Skeletal muscle cell (primary cell): ENCODE data around the gene MRTO4.
"Not testable (repeated sequence)": the region's sequence is repeated elsewhere in the genome, so short reads cannot be mapped to it uniquely, and the experiment has no call there.

Experiments used
- DNase-seq: peaks from one replicate; pipeline ENCODE4 v3.0.0-alpha.2; 2010; ENCODE audit warnings: low read depth
- H3K4me3 ChIP-seq: 2 replicates; pipeline ENCODE4 v1.5.1; 2011; ENCODE audit warnings: low read depth, mild to moderate bottlenecking, control low read depth, low read length, moderate library complexity

Gene MRTO4

GRCh38 chr1:19268445-19268844 lies 16.8 kb downstream of the MRTO4 start:
- H3K4me3 ChIP-seq = no peak overlapping the region
- DNase-seq = no peak

- not testable (repeated sequence) for DNase-seq, H3K4me3 ChIP-seq
These were observed 18.1 kb downstream of the MRTO4 start for GRCh38 chr1:19269427-19270342.

- DNase-seq = not testable (repeated sequence)
These were observed 18.7 kb downstream of the MRTO4 start for GRCh38 chr1:19270343-19270730.

GRCh38 chr1:19272064-19272463 lies 20.5 kb downstream of the MRTO4 start:
- no peak for DNase-seq
- no peak overlapping the region for H3K4me3 ChIP-seq

More at GRCh38 chr1:19270343-19270730, 18.7 kb downstream of the MRTO4 start:
- H3K4me3 ChIP-seq = not testable (repeated sequence)

GRCh38 chr1:19273106-19273843 lies 21.7 kb downstream of the MRTO4 start:
- DNase-seq = no peak
- H3K4me3 ChIP-seq = no peak overlapping the region

GRCh38 chr1:19273844-19274531 lies 22.4 kb downstream of the MRTO4 start:
- DNase-seq, H3K4me3 ChIP-seq: not testable (repeated sequence)

GRCh38 chr1:19274636-19275035 lies 23.0 kb downstream of the MRTO4 start:
- no peak for DNase-seq
- H3K4me3 ChIP-seq = no peak overlapping the region

- DNase-seq = no peak
- H3K4me3 ChIP-seq = no peak overlapping the region
These were observed 32.3 kb downstream of the MRTO4 start for GRCh38 chr1:19283891-19284290.

- no peak for DNase-seq
- no peak overlapping the region for H3K4me3 ChIP-seq
These were observed 33.3 kb downstream of the MRTO4 start for GRCh38 chr1:19284881-19285280.

- H3K4me3 ChIP-seq, DNase-seq: not testable (repeated sequence)
These were observed 33.8 kb downstream of the MRTO4 start for GRCh38 chr1:19285366-19285765.

GRCh38 chr1:19285807-19286206 lies 34.2 kb downstream of the MRTO4 start:
- not testable (repeated sequence) for DNase-seq, H3K4me3 ChIP-seq

- no peak for DNase-seq
- H3K4me3 ChIP-seq = no peak overlapping the region
These were observed 36.0 kb downstream of the MRTO4 start for GRCh38 chr1:19287436-19288185.

GRCh38 chr1:19288324-19289241 lies 37.0 kb downstream of the MRTO4 start, which contains the start of gene AKR7A3:
Gene AKR7A3, minus strand, starts transcription at chr1:19288770. Its CDS starts 61 bp downstream, at chr1:19288709.
- not testable (repeated sequence) for DNase-seq
- peak within 1 kb of the TSS; percentile 28 for H3K4me3 ChIP-seq

GRCh38 chr1:19289244-19289643 lies 37.6 kb downstream of the MRTO4 start:
- H3K4me3 ChIP-seq = no peak overlapping the region
- DNase-seq = no peak

GRCh38 chr1:19294638-19295037 lies 43.0 kb downstream of the MRTO4 start:
- no peak overlapping the region for H3K4me3 ChIP-seq
- DNase-seq = no peak

GRCh38 chr1:19300211-19300610 lies 48.6 kb downstream of the MRTO4 start:
- no peak overlapping the region for H3K4me3 ChIP-seq
- DNase-seq = no peak

- DNase-seq, H3K4me3 ChIP-seq: not testable (repeated sequence)
These were observed 52.5 kb downstream of the MRTO4 start for GRCh38 chr1:19304081-19304480.

- no peak for DNase-seq
- H3K4me3 ChIP-seq = no peak overlapping the region
These were observed 54.3 kb downstream of the MRTO4 start for GRCh38 chr1:19305880-19306279.
